SH-SY5Y (cell line): ENCODE measurements around the gene MUC6.

ENCODE experiments used
- GATA2 ChIP-seq: IDR thresholded peaks from 2 replicates; pipeline ENCODE4 v1.6.1; 2011; ENCODE audit warnings: mild to moderate bottlenecking, low read depth, low read length
- GATA3 ChIP-seq: IDR thresholded peaks from 2 replicates; pipeline ENCODE4 v1.6.1; 2011; ENCODE audit warnings: low read depth, mild to moderate bottlenecking, low read length, moderate library complexity

The MUC6 gene

GRCh38 chr11:1036303-1036923 lies at the start of gene MUC6:
TSS of gene MUC6 (minus strand) at chr11:1036718. CDS start at chr11:1036655, 63 bp downstream.
- no peak for TF ChIP-seq GATA3
- no peak for TF ChIP-seq GATA2

GRCh38 chr11:1085440-1086170 lies 49.1 kb upstream of the MUC6 start:
- TF ChIP-seq GATA2 (no peak), GATA3 (no peak)

DNA sequence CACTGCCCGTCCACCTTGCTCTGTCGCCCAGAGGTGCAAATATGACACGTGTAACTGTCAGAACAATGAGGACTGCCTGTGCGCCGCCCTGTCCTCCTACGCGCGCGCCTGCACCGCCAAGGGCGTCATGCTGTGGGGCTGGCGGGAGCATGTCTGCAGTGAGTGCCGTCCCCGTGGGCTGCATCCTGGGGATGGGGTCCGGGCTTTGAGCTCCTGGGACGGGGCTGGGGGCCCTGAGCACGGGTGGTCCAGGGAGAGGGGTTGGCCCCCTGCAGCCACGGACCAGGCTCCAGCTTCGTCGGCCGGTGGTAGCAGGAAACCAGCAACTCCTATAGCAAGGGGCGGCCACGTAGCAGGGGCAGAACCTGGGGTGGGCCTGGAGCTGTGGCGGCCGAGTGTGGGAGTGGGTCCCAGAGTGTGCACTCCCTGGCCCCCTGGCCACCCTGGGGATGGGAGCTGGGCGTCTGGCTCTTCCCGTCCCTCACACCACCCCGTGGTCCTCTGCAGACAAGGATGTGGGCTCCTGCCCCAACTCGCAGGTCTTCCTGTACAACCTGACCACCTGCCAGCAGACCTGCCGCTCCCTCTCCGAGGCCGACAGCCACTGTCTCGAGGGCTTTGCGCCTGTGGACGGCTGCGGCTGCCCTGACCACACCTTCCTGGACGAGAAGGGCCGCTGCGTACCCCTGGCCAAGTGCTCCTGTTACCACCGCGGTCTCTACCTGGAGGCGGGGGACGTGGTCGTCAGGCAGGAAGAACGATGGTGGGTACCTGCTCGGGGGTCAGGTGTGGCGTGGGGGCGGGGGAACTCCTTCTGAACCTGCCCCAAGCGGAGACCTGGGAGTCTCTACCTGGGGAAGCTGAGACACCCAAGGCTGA lies 48.3 kb upstream of the MUC6 start:
- no peak for TF ChIP-seq GATA3
- no peak for TF ChIP-seq GATA2

GRCh38 chr11:1083621-1084551 lies 47.4 kb upstream of the MUC6 start:
- TF ChIP-seq GATA2 (no peak), GATA3 (no peak)

- TF ChIP-seq GATA2 (no peak), GATA3 (no peak)
Measured at GRCh38 chr11:1082728-1083620, 46.5 kb upstream of the MUC6 start.

GRCh38 chr11:1082346-1082727 lies 45.8 kb upstream of the MUC6 start:
- TF ChIP-seq GATA3 = no peak

GRCh38 chr11:1081601-1082311 lies 45.2 kb upstream of the MUC6 start:
- TF ChIP-seq GATA2 = no peak
- no peak for TF ChIP-seq GATA3

- TF ChIP-seq GATA2 (no peak), GATA3 (no peak)
Measured at GRCh38 chr11:1078191-1078601, 41.7 kb upstream of the MUC6 start.

GRCh38 chr11:1077417-1078119 lies 41.0 kb upstream of the MUC6 start:
- TF ChIP-seq GATA3 (no peak), GATA2 (no peak)

GRCh38 chr11:1077033-1077416 lies 40.5 kb upstream of the MUC6 start:
- TF ChIP-seq GATA2 (no peak), GATA3 (no peak)

- no peak for TF ChIP-seq GATA3
- TF ChIP-seq GATA2 = no peak
Measured at GRCh38 chr11:1076061-1076665, 39.6 kb upstream of the MUC6 start.

- TF ChIP-seq GATA3 (no peak), GATA2 (no peak)
Measured at GRCh38 chr11:1075341-1075911, 38.9 kb upstream of the MUC6 start.
